K562 (cell line): ENCODE data around the gene IL4I1. TPM values are rescaled to one million over a fixed set of nuclear protein-coding genes. Genes with fewer than 3 reads are reported as not detected.

Source experiments
- ASH1L ChIP-seq: fragments of 450-650 bp; IDR thresholded peaks from 2 replicates; pipeline ENCODE4 v1.6.1; 2018; ENCODE audit warnings: borderline replicate concordance, mild to moderate bottlenecking, low read depth; ENCODE audit not compliant: partially characterized antibody
- CHD4 ChIP-seq: fragments of 200-600 bp; sonication (generic); IDR thresholded peaks from 3 replicates; pipeline ENCODE4 v1.6.1; 2012; ENCODE audit warnings: low read depth, mild to moderate bottlenecking, mixed read lengths, low read length, inconsistent platforms; ENCODE audit not compliant: insufficient read depth, insufficient replicate concordance, poor library complexity, severe bottlenecking
- CREB1 ChIP-seq, 2 experiments: sonication (generic) in 1 of 2; formaldehyde crosslinking in 1 of 2; IDR thresholded peaks; 2 replicates each; pipeline versions ENCODE4 v1.6.1 to v1.8.0; 2012 to 2022; ENCODE audit warnings: inconsistent platforms in 1 of 2, mild to moderate bottlenecking in 1 of 2, missing genetic modification reagents in 1 of 2, moderate library complexity in 1 of 2
- EZH2 ChIP-seq: IDR thresholded peaks from 2 replicates; pipeline ENCODE4 v1.6.1; 2012; ENCODE audit warnings: low read depth, mild to moderate bottlenecking, inconsistent platforms, low read length, borderline replicate concordance
- HDAC2 ChIP-seq: fragments of 450-650 bp; IDR thresholded peaks from 2 replicates; pipeline ENCODE4 v1.6.1; 2016; ENCODE audit warnings: mild to moderate bottlenecking
- HNRNPK ChIP-seq: fragments of 200-400 bp; formaldehyde crosslinking; IDR thresholded peaks from one replicate; pipeline ENCODE4 v1.6.1; 2018; ENCODE audit warnings: mild to moderate bottlenecking, low read depth, low read length; ENCODE audit not compliant: poor library complexity, severe bottlenecking
- IFI16 ChIP-seq: fragments of 250-450 bp; sonication (Bioruptor Pico); IDR thresholded peaks from 2 replicates; pipeline ENCODE4 v2.1.2; 2022; ENCODE audit warnings: mild to moderate bottlenecking, inconsistent platforms
- MIER1 ChIP-seq: fragments of 450-650 bp; IDR thresholded peaks from 2 replicates; pipeline ENCODE4 v1.6.1; 2016; ENCODE audit warnings: antibody characterized with exemption, mild to moderate bottlenecking, low read depth
- NFRKB ChIP-seq: fragments of 450-650 bp; IDR thresholded peaks from 2 replicates; pipeline ENCODE4 v1.6.1; 2016; ENCODE audit warnings: low read depth
- PRDM10 ChIP-seq: fragments of 450-650 bp; IDR thresholded peaks from 2 replicates; pipeline ENCODE4 v1.6.1; 2018; ENCODE audit not compliant: partially characterized antibody
- PREB ChIP-seq: sonication (generic); formaldehyde crosslinking; IDR thresholded peaks from 2 replicates; pipeline ENCODE4 v1.8.1; 2023; ENCODE audit warnings: mild to moderate bottlenecking, missing genetic modification reagents
- SOX6 ChIP-seq: fragments of 450-650 bp; IDR thresholded peaks from 2 replicates; pipeline ENCODE4 v1.6.1; 2014; ENCODE audit warnings: mild to moderate bottlenecking
- ZNF184 ChIP-seq: sonication (generic); formaldehyde crosslinking; IDR thresholded peaks from 2 replicates; pipeline ENCODE4 v1.5.0; 2020; ENCODE audit warnings: missing genetic modification reagents
- ZNF217 ChIP-seq: sonication (generic); formaldehyde crosslinking; IDR thresholded peaks from 2 replicates; pipeline ENCODE4 v1.8.0; 2022; ENCODE audit warnings: mild to moderate bottlenecking, missing genetic modification reagents
- ZNF239 ChIP-seq: fragments of 250-450 bp; sonication (Bioruptor Pico); IDR thresholded peaks from 2 replicates; pipeline ENCODE4 v1.4.0; 2020; ENCODE audit warnings: mild to moderate bottlenecking
- polyA plus RNA-seq, 8 experiments: library from polyadenylated mRNA; depleted of rRNA in 4 of 8; stranded (reverse) in 5 of 8; unstranded in 3 of 8; fragments of >200 nt; fragmentation: Nextera tagmentation in 2 of 8; fragmentation: Illumina TruSeq in 1 of 8; extraction: Ambion mirVana in 2 of 8; extraction: Trizol in 1 of 8; gene quantifications; 2 replicates each; pipeline versions ENCODE4 v1.2.1 to v1.2.3, GENCODE V29; 2011 to 2014; ENCODE audit warnings: inconsistent platforms in 1 of 8, missing spikeins in 1 of 8
- total RNA-seq, 7 experiments: library from RNA; depleted of rRNA in 6 of 7; stranded (reverse); fragments of >200 nt in 6 of 7; fragmentation: Illumina TruSeq in 2 of 7; extraction: Trizol in 2 of 7; gene quantifications; 2 replicates each; pipeline versions ENCODE4 v1.2.1 to v1.2.3, GENCODE V29; 2011 to 2021; ENCODE audit warnings: low replicate concordance in 1 of 7
- TF ChIP-seq, protein P1 (sequence below): fragments of 200-800 bp; sonication (Bioruptor generic); IDR thresholded peaks from 2 replicates; pipeline ENCODE4 v1.6.1; 2017; ENCODE audit warnings: missing genetic modification characterization, missing compliant biosample characterization
- TF ChIP-seq, protein P2 (sequence below): fragments of 250-450 bp; sonication (Bioruptor Pico); IDR thresholded peaks from 2 replicates; pipeline ENCODE4 v1.5.0; 2021; ENCODE audit warnings: mild to moderate bottlenecking, borderline replicate concordance

The IL4I1 gene
- total and polyA plus RNA-seq, 9 of the 15 experiments (the other 6 are each of a cell fraction or from before 2014, with no cell fraction given): 0.06 to 0.95 (median 0.43) TPM; not detected in 2

GRCh38 chr19:49870309-49870901 lies 26.3 kb downstream of the IL4I1 start (continued):
- no peak for TF ChIP-seq ZNF239 (CRISPR knock-in tag)
- TF ChIP-seq PREB (CRISPR knock-in tag): no peak
- no peak for TF ChIP-seq ZNF217 (CRISPR knock-in tag)
- TF ChIP-seq MIER1: 0 out of 2 replicates have a peak, but pooled peaks have one; percentile 36
- TF ChIP-seq ZNF184 (CRISPR knock-in tag): no peak
- TF ChIP-seq, protein P1, sequence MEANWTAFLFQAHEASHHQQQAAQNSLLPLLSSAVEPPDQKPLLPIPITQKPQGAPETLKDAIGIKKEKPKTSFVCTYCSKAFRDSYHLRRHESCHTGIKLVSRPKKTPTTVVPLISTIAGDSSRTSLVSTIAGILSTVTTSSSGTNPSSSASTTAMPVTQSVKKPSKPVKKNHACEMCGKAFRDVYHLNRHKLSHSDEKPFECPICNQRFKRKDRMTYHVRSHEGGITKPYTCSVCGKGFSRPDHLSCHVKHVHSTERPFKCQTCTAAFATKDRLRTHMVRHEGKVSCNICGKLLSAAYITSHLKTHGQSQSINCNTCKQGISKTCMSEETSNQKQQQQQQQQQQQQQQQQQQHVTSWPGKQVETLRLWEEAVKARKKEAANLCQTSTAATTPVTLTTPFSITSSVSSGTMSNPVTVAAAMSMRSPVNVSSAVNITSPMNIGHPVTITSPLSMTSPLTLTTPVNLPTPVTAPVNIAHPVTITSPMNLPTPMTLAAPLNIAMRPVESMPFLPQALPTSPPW: no peak
- peak; percentile 87 for TF ChIP-seq CHD4
- peak; percentile 76; the same call in 1 of the 2 replicates for TF ChIP-seq HDAC2
- no peak for TF ChIP-seq ASH1L
- TF ChIP-seq, protein P2, sequence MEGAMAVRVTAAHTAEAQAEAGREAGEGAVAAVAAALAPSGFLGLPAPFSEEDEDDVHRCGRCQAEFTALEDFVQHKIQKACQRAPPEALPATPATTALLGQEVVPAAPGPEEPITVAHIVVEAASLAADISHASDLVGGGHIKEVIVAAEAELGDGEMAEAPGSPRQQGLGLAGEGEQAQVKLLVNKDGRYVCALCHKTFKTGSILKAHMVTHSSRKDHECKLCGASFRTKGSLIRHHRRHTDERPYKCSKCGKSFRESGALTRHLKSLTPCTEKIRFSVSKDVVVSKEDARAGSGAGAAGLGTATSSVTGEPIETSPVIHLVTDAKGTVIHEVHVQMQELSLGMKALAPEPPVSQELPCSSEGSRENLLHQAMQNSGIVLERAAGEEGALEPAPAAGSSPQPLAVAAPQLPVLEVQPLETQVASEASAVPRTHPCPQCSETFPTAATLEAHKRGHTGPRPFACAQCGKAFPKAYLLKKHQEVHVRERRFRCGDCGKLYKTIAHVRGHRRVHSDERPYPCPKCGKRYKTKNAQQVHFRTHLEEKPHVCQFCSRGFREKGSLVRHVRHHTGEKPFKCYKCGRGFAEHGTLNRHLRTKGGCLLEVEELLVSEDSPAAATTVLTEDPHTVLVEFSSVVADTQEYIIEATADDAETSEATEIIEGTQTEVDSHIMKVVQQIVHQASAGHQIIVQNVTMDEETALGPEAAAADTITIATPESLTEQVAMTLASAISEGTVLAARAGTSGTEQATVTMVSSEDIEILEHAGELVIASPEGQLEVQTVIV (CRISPR knock-in tag): no peak
- no peak for TF ChIP-seq CREB1 (IDR thresholded peaks at IDR 0.05)
- no peak for TF ChIP-seq CREB1 (CRISPR knock-in tag; IDR thresholded peaks at IDR 0.05)
- no peak for TF ChIP-seq EZH2
- TF ChIP-seq HNRNPK: no peak
- no peak for TF ChIP-seq IFI16 (CRISPR knock-in tag)
- no peak for TF ChIP-seq PRDM10
- no peak for TF ChIP-seq NFRKB
- no peak for TF ChIP-seq SOX6
